GM19438 (cell line): ENCODE measurements around the gene TAMALIN.

ENCODE experiments used
- ATAC-seq: cut with Tn5 transposase; IDR thresholded peaks from one replicate; pipeline ENCODE4 v1.9.1; 2021; ENCODE audit warnings: low read depth; ENCODE audit not compliant: unreplicated experiment

The TAMALIN gene

GRCh38 chr12:52010692-52011601, 4.2 kb downstream of the TAMALIN start:
- no peak for ATAC-seq

DNA sequence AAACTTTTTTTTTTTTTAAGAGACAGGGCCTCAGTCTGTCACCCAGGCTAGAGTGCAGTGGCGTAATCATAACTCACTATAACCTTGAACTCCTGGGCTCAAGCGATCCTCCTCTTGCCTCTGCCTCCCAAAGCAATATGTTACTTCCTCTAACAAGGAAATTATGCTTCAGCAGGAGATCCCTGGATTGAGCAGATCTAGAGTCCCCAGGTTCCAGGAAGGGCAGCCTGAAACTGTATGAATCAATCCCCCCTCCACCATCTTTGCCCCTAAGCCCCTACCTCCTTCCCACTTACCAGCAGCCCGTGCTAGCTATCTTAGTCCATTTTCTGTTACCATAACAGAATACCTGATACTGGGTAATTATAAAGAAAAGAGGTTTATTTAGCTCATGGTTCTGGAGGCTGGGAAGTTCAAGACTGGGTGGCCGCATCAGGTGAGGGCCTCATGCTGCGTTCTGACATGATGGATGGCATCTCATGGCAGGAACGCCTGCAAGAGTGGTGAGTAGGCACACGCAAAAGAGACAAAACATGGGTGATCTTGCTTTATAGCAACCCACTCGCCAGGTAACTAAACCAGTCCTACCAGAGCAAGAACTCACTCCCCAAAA, 5.0 kb downstream of the TAMALIN start:
- ATAC-seq, result no peak

DNA sequence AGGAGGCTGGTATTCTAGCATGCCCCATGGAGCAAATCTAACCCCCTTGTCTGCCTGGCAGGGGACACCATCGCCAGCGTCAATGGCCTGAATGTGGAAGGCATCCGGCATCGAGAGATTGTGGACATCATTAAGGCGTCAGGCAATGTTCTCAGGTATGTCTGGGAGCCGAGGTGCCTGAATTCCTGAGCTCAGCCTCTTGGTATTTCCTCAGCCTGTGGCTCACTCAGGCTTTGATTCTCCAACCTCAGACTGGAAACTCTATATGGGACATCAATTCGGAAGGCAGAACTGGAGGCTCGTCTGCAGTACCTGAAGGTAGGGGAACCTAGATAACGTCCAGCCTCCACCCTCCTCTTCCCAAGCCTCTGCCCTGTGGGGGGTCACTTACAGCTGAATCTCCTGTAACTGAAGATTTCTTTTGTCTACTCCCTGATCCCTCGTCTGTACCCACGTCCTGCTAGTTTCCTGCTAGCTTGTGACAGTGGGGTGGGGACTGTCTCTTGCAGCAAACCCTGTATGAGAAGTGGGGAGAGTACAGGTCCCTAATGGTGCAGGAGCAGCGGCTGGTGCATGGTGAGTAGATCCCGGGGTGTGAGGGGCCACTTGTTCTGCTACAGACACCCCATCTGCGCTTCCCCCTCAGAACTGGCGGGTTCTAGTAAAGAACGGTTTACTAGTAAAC, 7.0 kb downstream of the TAMALIN start:
- ATAC-seq, result no peak

- no peak for ATAC-seq
These were observed 8.1 kb downstream of the TAMALIN start for GRCh38 chr12:52014567-52015530.

GRCh38 chr12:52015532-52016041, 8.8 kb downstream of the TAMALIN start:
- ATAC-seq, result no peak

GRCh38 chr12:52018433-52019112, 11.8 kb downstream of the TAMALIN start:
- ATAC-seq, result no peak

DNA sequence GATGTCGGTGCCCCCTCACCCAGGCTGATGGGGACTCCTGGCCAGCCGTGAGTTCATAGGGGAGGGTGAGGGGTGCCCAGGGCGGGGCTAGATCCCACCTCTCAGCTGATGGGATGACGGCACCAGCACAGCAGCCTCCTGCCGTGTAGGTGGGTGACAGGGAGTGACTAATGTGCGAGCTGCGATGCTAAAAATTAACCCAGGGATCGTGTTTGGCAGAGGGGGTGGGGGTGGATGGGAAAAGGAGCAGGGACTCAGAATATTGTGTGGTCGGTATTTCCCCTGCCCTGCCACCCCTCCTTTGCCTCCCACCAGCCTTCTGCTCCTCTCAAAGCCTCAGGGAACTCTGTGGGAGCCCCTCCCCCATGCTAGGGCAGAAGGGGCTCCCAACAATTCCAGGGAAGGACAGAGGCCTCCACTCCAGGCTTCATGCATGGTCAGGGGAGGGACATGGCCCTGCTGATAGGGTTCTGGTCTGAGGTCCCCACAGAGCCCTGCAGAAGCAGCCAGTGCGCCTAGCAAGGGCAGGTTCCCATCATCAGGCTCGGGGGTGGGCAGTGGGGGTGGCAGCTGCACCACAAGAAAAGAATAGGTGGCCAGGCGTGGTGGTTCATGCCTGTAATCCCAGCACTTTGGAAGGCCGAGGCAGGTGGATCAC, 12.5 kb downstream of the TAMALIN start:
- no peak for ATAC-seq

DNA sequence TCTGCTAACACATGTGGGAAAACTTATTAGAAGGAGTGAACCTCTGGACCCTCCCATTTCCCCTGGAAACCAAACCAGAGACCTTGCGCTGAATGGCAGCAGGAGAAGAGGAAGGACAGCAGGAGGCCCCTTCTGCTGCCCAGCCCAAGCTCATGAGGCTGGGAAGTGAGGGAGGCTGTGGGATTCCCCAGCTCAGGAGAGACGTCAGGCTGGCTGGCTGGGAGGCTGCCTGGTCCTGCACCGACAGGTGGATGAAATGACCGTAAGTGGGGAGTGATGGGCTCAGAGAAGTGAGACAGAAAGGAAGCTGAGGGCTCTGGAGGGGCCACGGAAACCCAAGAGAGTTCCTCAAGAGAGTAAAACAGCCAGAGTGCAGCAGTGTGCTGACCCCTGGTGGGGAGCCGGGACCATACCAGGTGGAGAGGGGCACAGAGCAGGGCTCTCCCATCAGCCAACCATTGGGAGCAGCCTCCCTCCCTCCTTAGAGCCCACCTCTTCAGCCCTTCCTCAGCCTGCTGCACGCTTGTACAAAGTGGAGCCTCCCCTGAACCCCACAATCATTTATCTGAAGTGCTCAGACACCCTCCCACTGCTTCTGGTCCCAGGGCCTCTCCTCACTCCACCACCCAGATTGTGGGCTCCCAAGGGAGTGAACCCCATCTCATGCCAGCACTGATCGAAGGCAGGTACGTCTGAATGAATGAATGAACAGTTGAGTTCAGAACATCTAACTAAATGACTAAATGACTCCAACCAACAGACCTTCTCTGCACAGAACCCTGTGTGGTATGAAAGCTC, 14.0 kb downstream of the TAMALIN start:
- no peak for ATAC-seq

- peak; percentile 32 for ATAC-seq
These were observed 16.1 kb downstream of the TAMALIN start for GRCh38 chr12:52022841-52023181.

GRCh38 chr12:52023182-52023975, 16.6 kb downstream of the TAMALIN start:
- ATAC-seq, result peak; percentile 38

- ATAC-seq, result no peak
These were observed 17.4 kb downstream of the TAMALIN start for GRCh38 chr12:52023976-52024688.

GRCh38 chr12:52024845-52025230, 18.1 kb downstream of the TAMALIN start:
- ATAC-seq, result no peak

- no peak for ATAC-seq
These were observed 19.5 kb downstream of the TAMALIN start for GRCh38 chr12:52026263-52026662.

- no peak for ATAC-seq
These were observed 20.5 kb downstream of the TAMALIN start for GRCh38 chr12:52027085-52027843.

GRCh38 chr12:52029685-52030084, 22.9 kb downstream of the TAMALIN start:
- no peak for ATAC-seq

DNA sequence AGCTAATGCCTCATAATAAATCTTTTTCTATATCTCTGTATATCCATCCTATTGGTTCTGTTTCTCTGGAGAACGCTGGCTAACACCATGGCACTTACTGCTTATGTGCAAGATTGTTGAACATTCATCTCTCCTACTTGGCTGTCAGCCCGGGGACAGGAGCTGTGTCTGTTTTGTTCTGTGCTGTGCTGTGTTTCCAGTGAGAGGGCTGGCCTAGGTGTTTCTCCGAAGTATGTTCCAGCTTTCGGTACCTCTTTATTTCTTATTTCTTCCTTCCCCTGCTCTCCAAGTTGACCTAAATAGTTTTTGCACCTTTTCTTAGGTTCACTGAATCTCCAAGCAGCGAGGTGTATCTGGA, 25.7 kb downstream of the TAMALIN start:
- no peak for ATAC-seq
